ENCODE measurements around the gene DAZL.

DNA sequence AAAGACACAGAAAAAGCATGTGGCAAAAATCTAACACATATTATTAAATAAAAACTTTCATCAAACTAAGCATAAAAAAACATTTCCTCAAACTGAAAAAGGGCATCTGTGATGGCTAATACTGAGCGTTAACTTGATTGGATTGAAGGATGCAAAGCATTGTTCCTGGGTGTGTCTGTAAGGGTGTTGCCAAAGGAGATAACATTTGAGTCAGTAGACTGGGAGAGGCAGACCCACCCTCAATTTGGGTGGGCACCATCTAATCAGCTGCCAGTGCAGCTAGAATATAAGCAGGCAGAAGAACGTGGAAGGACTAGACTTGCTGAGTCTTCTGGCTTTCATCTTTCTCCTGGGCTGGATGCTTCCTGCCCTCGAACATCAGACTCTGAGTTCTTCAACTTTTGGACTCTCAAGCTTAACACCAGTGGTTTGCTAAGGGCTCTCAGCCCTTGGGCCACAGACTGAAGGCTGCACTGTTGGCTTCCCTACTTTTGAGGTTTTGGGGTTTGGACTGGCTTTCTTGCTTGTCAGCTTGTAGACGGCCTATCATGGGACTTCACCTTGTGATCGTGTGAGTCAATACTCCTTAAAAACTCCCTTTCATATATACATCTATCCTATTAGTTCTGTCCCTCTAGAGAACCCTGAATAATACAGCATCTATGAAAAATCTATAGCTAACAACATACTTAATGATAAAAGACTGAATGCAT lies 45.4 kb downstream of the DAZL start:
- TF ChIP-seq, protein P1, sequence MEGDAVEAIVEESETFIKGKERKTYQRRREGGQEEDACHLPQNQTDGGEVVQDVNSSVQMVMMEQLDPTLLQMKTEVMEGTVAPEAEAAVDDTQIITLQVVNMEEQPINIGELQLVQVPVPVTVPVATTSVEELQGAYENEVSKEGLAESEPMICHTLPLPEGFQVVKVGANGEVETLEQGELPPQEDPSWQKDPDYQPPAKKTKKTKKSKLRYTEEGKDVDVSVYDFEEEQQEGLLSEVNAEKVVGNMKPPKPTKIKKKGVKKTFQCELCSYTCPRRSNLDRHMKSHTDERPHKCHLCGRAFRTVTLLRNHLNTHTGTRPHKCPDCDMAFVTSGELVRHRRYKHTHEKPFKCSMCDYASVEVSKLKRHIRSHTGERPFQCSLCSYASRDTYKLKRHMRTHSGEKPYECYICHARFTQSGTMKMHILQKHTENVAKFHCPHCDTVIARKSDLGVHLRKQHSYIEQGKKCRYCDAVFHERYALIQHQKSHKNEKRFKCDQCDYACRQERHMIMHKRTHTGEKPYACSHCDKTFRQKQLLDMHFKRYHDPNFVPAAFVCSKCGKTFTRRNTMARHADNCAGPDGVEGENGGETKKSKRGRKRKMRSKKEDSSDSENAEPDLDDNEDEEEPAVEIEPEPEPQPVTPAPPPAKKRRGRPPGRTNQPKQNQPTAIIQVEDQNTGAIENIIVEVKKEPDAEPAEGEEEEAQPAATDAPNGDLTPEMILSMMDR (IDR thresholded peaks at IDR 0.05), result no peak
- TF ChIP-seq POLR2A (IDR thresholded peaks at IDR 0.05), result no peak
- no peak for TF ChIP-seq POLR2AphosphoS5 (IDR thresholded peaks at IDR 0.05)
